GM10847 (cell line): Measurements from ENCODE around the gene TMEM52B.

Source experiments
- POLR2A ChIP-seq: IDR thresholded peaks from 2 replicates; pipeline ENCODE4 v1.6.1; 2011; ENCODE audit not compliant: insufficient read length; ENCODE audit errors: extremely low read depth

Gene TMEM52B

GRCh38 chr12:10160617-10161385 lies 18.0 kb upstream of the TMEM52B start:
- no peak for TF ChIP-seq POLR2A

- no peak for TF ChIP-seq POLR2A
Observed at GRCh38 chr12:10163084-10163483, 15.7 kb upstream of the TMEM52B start.

DNA sequence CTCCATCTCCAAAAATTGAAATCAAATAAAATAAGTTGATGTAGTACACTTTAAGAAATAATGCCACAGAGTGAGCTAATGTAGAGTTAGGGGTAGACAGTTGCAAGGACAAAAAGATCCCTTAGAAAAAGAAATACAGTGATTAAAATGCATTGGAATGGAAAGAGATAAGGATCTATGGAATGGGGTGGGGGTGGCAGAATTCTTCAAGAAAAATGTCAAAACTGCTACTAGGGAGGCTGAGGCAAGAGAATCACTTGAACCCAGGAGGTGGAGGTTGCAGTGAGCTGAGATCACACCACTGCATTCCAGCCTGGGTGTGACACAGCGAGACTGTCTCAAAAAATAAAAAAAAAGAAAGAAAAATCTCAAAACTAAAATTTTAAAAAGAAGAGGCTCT lies 13.4 kb upstream of the TMEM52B start:
- TF ChIP-seq POLR2A: no peak

GRCh38 chr12:10167599-10167998 lies 11.2 kb upstream of the TMEM52B start:
- no peak for TF ChIP-seq POLR2A

- no peak for TF ChIP-seq POLR2A
Observed at GRCh38 chr12:10169104-10169503, 9.7 kb upstream of the TMEM52B start.

DNA sequence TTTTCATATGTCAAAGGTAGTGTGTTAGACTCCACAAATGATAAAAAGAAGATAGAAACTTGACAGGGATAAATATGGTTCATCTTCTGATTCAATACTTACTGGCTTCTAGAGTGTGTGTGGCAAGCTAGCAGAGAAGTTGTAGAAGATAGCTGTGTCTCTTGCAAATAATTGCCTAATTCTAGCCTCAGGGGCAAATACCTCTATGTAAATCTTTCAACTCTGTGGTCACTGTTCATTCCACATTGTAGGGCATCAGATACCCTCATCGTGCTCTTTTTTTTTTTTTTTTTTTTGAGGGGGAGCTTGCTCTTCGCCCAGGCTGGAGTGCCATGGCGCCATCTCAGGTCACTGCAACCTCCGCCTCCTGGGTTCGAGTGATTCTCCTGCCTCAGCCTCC lies 8.6 kb upstream of the TMEM52B start:
- TF ChIP-seq POLR2A: no peak

DNA sequence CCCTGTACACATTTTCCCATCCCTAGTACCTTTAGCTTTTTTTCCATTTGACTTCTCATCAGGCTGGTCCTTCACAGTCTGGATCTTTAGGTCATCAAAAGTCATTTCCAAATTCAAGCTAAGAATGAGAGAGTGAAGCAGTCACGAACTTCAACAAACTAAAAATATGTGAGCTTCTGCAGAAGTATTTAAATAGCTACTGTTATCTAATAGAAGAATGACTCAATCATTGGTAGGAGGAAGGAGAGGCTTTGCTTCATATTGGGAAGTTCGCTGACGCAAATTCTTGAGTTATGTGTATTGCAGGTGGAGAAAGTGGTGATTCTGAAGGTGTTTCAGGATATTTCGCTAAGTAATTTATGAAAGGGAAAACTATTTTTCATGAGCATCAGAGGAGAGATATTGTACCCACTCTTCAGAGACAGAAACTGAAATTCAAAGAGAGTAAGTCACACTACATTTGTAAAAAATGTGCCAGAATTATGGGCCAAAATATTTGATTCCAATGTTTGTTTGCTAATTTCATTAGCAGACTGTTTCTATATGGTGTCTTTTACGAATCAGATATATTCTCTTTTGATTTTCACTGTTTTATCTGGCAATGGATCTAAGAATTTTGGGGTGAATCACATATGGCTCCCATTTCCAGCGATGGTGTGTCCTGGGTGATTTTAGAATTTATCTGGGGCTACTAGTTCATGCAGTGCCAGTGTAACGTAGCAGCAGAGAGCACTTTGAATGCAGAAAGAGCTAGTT lies 6.7 kb upstream of the TMEM52B start, which contains the start of gene OLR1:
TSS of gene OLR1 (minus strand) at position 160 of the 756 bp plus-strand sequence. CDS start at position 105, 55 bp downstream.
- TF ChIP-seq POLR2A: no peak

DNA sequence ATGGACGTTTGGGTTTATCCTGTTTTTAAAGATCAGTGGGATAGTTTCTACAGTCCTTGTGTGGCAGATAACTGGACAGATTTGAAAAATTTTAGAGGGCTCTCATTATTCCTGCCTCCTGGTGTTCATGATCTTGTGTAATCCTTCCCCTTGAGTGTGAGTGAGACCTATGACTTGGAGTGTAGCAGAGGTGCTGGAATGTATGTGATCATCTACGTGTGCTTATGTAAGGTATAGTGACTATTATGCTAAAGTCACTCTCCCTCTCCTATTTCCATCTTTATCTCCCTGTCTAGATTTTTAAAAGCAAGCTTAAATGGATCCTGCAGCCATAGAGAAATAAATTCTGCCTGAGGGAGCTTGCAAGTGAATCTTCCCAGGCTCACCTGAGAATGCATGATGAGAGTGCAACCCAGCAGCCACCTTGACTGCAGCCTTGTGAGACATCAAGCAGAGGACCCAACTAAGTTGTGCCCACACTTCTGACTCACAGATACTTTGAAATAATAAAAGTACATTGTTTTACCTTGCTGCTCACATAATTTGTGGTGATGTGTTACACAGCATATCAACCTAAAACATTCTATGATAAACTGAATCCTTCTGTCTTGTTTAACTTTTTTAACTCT lies 3.7 kb upstream of the TMEM52B start:
- no peak for TF ChIP-seq POLR2A

DNA sequence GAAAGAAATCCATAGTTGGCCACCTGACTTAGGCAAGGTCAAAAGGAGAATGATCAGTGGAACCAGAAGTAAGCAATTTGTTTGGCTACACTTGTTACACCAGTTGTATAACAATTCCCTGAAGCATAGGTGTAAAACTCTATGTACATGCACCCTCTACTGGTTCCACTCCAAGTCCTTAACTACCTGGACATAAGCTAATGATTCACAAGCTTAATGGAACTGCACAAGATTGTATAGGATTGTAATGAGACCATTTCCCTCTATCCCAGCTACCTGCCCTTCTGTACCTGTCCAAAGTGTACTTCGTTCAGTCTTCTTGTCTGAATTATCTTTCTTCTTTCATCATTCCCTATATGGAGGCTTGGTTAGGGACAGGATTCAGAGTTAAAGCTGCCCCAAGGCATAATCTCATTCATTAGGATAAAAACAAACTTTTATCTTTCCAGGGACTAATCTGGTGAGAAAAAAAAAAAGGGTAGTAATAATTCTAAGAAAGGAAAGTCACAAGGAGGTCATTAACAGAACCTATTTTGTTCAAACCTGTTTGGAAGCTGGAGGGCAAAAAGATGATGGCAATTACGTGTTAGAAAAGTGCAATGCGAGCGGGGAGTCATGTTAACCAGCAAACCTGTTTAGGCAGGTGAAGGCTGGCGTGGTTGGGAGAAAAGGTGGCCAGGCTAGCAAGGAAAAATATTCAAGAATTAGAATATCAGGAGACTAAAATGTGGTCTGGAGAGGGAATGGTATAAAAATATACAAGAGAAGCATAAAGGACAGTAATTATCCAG lies 2.8 kb upstream of the TMEM52B start:
- TF ChIP-seq POLR2A: no peak

- TF ChIP-seq POLR2A: no peak
Observed at GRCh38 chr12:10179776-10180181, 947 bp downstream of the TMEM52B start.

- TF ChIP-seq POLR2A: no peak
Observed at GRCh38 chr12:10182354-10183049, 3.7 kb downstream of the TMEM52B start.

GRCh38 chr12:10184261-10184843 lies 5.5 kb downstream of the TMEM52B start:
- TF ChIP-seq POLR2A: no peak

GRCh38 chr12:10186299-10186698 lies 7.5 kb downstream of the TMEM52B start:
- no peak for TF ChIP-seq POLR2A

GRCh38 chr12:10189653-10190052 lies 10.8 kb downstream of the TMEM52B start:
- no peak for TF ChIP-seq POLR2A
